ENCODE measurements around the gene ALPL. TPM values are rescaled to one million over a fixed set of nuclear protein-coding genes. Genes with fewer than 3 reads are reported as not detected.

ALPL gene
- total and polyA plus RNA-seq, 9 of the 15 experiments (the other 6 are each of a cell fraction or from before 2014, with no cell fraction given), result 0.04 to 0.38 (median 0.18) TPM; not detected in 4

DNA sequence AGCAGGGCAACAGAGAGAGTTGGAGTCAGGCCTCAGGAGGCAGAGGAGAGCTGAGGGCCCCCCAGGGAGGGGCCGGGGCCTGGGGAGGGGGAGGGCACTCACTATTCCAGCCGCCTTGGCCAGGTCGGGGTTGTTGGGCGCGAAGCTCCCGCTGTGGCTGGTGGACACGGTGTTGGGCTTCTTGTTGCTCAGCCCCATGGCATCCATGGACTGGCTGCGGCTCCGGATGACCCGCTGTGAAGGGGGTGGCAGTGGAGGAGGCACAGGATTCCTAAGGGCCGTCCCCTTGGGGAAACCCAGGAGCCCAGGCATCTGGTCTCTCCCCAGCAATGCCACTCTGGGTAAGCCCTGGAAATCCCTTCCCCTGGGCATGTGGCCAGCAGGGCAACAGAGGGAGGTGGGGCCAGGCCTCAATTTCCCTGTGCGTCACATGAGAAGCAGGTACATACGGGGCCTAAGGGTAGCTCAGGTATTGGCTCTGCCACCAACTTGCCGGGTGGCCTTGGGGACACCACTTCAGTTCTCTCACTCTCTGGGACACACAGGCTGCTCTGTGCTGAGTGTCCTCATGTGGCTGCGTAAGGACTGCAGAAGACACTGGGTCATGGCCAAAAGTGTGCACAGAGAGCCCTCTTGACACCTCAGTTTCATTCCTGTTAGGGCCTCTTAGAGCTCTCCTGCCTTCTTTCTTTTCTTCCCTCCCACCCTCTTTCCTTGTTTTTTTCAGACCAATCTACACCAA is 96.9 kb downstream of the ALPL start:
- Histone ChIP-seq H3K9me3 (replicated peaks; ENCODE audit: control insufficient read depth, insufficient read depth, low read depth, low read length) (no peaks in the 10 kb centered on the region), H2AFZ (ENCODE audit: low read depth, low read length) (no peak overlapping the region), H3K36me3 (ENCODE audit: control insufficient read depth, insufficient read depth, low read length) (peaks cover 30% of the 10 kb centered on the region; the same call in 2 of the 3 replicates), H3K4me3 (no peak overlapping the region), H3K4me2 (ENCODE audit: insufficient read depth, low read length) (no peak overlapping the region), H3K9ac (ENCODE audit: insufficient read depth in 1 of 2, low read depth in 2 of 2, low read length in 2 of 2) (peak overlapping the region in 1 of 2 experiments; percentile 76; a peak in 2 of 4 replicates), H3K9me1 (ENCODE audit: control insufficient read depth, insufficient read depth, low read length) (peaks cover 10% of the 10 kb centered on the region), H3K27me3 (ENCODE audit: control insufficient read depth in 2 of 2, insufficient read depth in 2 of 2, low read length in 2 of 2) (no peaks in the 10 kb centered on the region), H4K20me1 (replicated peaks; ENCODE audit: control insufficient read depth, insufficient read depth, low read length) (no peaks in the 10 kb centered on the region), H3K79me2 (ENCODE audit: control insufficient read depth, insufficient read depth, low read length) (no peaks in the 10 kb centered on the region), H3K4me1 (replicated peaks in 1 of 2; ENCODE audit: control insufficient read depth in 2 of 2, insufficient read depth in 2 of 2, low read length in 2 of 2) (peaks cover 33 to 71% of the 10 kb centered on the region in 2 experiments), H3K27ac (ENCODE audit: extremely low read depth, low read depth, low read length) (no peak overlapping the region)
- DNase-seq (ENCODE audit: extremely low read depth in 1 of 4, low spot score in 3 of 4) (no peak), ATAC-seq (no peak), FAIRE-seq (no peak)
- intact Hi-C loops (cut with micrococcal nuclease) (no loop called here), in situ Hi-C loops (cut with MboI) (no loop called here)
- POLR2A ChIA-PET, result interaction anchor here (0.6 to 0.8 kb wide), 2 partner anchors 10 to 29 kb away, joined by 3 read pairs; no protein-coding TSS in a partner anchor
- CTCF ChIA-PET (ENCODE audit: low intra/inter-chr PET ratio), result no interaction called here
- TF ChIP-seq WHSC1 (IDR thresholded peaks at IDR 0.05; ENCODE audit: low read length) (peak; percentile 19), POLR2G (IDR thresholded peaks at IDR 0.05; ENCODE audit: low read depth, low read length) (peak; percentile 42; the same call in 1 of the 2 replicates)
- TF ChIP-seq, protein P1, sequence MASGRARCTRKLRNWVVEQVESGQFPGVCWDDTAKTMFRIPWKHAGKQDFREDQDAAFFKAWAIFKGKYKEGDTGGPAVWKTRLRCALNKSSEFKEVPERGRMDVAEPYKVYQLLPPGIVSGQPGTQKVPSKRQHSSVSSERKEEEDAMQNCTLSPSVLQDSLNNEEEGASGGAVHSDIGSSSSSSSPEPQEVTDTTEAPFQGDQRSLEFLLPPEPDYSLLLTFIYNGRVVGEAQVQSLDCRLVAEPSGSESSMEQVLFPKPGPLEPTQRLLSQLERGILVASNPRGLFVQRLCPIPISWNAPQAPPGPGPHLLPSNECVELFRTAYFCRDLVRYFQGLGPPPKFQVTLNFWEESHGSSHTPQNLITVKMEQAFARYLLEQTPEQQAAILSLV (tag; IDR thresholded peaks at IDR 0.05), result no peak
- BruUV-seq (replicated peaks), result no TSS peak
- WGBS (ENCODE audit: insufficient coverage, low coverage, missing lambda C conversion rate), result 80% methylated on average over 12 of the region's 15 CpGs
